ENCODE results near the gene AEN.
A peak's percentile ranks its signal among the peaks of the same experiment; 100 is the strongest.

The AEN gene

DNA sequence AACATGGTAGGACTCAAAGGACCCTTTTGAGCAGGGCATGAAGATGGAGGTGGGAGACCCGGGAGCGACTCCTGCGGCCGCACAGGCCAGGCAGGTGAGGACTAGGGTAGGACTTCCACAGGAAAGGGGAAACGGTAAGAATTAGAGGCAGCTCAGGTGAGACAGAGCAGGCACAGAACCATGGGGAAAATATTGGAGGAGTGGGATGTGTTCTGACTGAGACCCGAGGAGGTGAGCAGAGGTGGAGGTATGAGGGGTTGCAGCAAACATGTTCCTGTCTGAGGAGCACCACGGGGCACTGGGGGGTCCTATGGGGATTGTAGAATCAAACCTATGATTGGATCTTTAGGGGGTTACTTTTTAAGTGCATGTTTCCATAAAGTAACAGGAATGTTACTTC lies 16.3 kb downstream of the AEN start:
- Histone ChIP-seq H3K4me2 (ENCODE audit: low read depth, low read length, poor library complexity, severe bottlenecking) (no peak overlapping the region), H3K9ac (ENCODE audit: low read depth, low read length, poor library complexity, severe bottlenecking) (no peak overlapping the region), H3K79me2 (ENCODE audit: insufficient read depth, low read length) (no peaks in the 10 kb centered on the region), H3K4me1 (ENCODE audit: insufficient read depth, low read length, poor library complexity, severe bottlenecking) (peaks cover 36% of the 10 kb centered on the region), H3K4me3 (ENCODE audit: low read length, poor library complexity, severe bottlenecking) (no peak overlapping the region), H4K20me1 (ENCODE audit: insufficient read depth, low read length, poor library complexity, severe bottlenecking) (no peaks in the 10 kb centered on the region), H3F3A (ENCODE audit: low read depth) (no peaks in the 10 kb centered on the region), H3K27me3 (ENCODE audit: insufficient read depth, low read length, poor library complexity, severe bottlenecking) (no peaks in the 10 kb centered on the region), H3K9me2 (replicated peaks; ENCODE audit: low read depth, low read length) (no peaks in the 10 kb centered on the region), H3K9me3 (ENCODE audit: insufficient read depth, low read depth, low read length) (no peaks in the 10 kb centered on the region), H3K36me3 (ENCODE audit: insufficient read depth, low read length) (no peaks in the 10 kb centered on the region), H2AFZ (ENCODE audit: low read length) (no peak overlapping the region)
- TF ChIP-seq, protein P1, sequence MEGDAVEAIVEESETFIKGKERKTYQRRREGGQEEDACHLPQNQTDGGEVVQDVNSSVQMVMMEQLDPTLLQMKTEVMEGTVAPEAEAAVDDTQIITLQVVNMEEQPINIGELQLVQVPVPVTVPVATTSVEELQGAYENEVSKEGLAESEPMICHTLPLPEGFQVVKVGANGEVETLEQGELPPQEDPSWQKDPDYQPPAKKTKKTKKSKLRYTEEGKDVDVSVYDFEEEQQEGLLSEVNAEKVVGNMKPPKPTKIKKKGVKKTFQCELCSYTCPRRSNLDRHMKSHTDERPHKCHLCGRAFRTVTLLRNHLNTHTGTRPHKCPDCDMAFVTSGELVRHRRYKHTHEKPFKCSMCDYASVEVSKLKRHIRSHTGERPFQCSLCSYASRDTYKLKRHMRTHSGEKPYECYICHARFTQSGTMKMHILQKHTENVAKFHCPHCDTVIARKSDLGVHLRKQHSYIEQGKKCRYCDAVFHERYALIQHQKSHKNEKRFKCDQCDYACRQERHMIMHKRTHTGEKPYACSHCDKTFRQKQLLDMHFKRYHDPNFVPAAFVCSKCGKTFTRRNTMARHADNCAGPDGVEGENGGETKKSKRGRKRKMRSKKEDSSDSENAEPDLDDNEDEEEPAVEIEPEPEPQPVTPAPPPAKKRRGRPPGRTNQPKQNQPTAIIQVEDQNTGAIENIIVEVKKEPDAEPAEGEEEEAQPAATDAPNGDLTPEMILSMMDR (conservative IDR thresholded peaks at IDR 0.05; ENCODE audit: low read length) = no peak
- TF ChIP-seq EZH2phosphoT487 (IDR thresholded peaks at IDR 0.05; ENCODE audit: borderline replicate concordance) = no peak

DNA sequence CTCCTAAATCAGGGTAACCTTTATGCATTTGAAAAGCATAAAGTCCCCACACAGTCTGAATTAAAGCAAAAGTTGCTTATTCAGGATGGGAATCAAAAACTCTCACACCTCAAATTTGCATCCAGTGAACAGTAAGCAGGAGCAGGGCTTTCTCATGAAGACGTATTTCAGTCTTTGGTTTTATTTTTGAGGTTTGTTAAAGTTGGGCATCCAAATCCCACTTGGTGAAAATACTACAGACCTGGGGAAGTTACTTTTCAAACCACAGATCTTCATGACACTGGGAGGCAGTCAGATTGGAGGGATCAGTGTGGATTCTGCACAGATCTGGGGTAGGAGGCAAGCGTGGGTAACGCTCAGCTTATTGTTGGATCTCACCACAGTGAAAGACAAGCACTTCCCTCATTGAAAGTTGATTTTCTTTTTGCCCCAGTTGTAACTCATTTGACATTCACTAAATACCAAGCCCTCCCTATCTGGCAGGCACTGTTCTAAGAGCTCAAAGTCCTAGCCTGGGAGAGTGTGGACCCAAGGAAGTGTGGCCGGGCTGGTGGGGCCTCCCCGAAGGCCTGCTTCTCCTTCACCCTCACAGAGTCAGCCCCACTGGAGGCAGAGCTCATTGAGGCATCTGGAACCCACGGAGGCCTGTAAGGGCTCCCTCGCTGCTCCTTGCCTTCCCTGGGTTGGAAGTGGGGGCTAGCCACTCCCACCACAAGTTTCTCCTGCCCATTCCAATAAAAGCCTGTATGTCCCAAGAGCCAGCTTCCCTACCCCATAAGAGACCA lies 16.9 kb downstream of the AEN start:
- H3K79me2 ChIP-seq (ENCODE audit: insufficient read depth, low read length) = no peaks in the 10 kb centered on the region
- H3K9me3 ChIP-seq (ENCODE audit: insufficient read depth, low read depth, low read length) = no peaks in the 10 kb centered on the region
- no peak for TF ChIP-seq EZH2phosphoT487 (IDR thresholded peaks at IDR 0.05; ENCODE audit: borderline replicate concordance)
- TF ChIP-seq, protein P1 (conservative IDR thresholded peaks at IDR 0.05; ENCODE audit: low read length) = no peak
- H3K4me3 ChIP-seq (ENCODE audit: low read length, poor library complexity, severe bottlenecking) = peak overlapping the region; percentile 66
- H3K4me2 ChIP-seq (ENCODE audit: low read depth, low read length, poor library complexity, severe bottlenecking) = peak overlapping the region; percentile 68
- H3K9ac ChIP-seq (ENCODE audit: low read depth, low read length, poor library complexity, severe bottlenecking) = peak overlapping the region; percentile 64
- peak overlapping the region; percentile 7; the same call in 1 of the 2 replicates for H2AFZ ChIP-seq (ENCODE audit: low read length)
- no peaks in the 10 kb centered on the region for H3K27me3 ChIP-seq (ENCODE audit: insufficient read depth, low read length, poor library complexity, severe bottlenecking)
- H3F3A ChIP-seq (ENCODE audit: low read depth) = no peaks in the 10 kb centered on the region
- H3K9me2 ChIP-seq (replicated peaks; ENCODE audit: low read depth, low read length) = no peaks in the 10 kb centered on the region
- no peaks in the 10 kb centered on the region for H4K20me1 ChIP-seq (ENCODE audit: insufficient read depth, low read length, poor library complexity, severe bottlenecking)
- peaks cover 36% of the 10 kb centered on the region for H3K4me1 ChIP-seq (ENCODE audit: insufficient read depth, low read length, poor library complexity, severe bottlenecking)
- no peaks in the 10 kb centered on the region for H3K36me3 ChIP-seq (ENCODE audit: insufficient read depth, low read length)

DNA sequence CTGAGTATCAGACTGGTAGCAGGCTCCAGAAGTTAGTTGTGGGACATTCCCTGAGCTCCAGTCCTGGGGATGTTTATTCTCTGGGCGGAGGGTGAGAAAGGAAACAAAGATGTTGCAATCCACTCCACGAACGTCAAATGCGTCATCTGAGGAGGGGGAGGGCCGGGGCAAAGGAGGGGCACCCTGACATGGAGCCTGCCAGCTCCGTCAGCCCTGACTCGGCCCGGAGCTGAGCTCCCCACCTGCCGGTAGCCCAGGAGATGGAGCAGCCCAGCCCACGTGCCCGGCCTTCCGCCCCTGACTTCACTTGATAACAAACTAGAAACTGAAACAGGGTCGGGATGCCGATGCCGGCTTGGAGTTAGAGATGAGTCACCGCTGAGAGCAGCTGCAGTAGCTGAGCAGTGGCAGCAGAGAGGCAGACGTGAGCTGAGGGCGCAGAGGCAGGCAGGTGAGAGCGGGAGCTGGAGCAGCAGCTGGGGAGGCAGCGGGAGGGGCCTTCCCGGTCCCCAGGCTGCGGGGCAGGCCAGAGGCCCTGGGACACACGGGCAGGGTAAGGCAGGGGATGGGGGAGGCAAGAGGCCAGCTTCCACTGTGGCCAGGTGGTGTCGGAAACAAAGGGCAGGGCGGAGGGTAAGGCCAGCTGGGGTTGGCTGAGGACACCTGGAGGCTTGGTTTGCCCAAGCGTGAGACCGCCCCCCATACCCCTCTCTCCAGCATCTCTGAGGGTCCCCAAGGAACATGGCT lies 17.7 kb downstream of the AEN start, which contains the start of gene ISG20:
TSS of gene ISG20 (plus strand) at position 391 of the 747 bp plus-strand sequence. CDS start at position 742, 351 bp downstream.
- Histone ChIP-seq H3K4me2 (ENCODE audit: low read depth, low read length, poor library complexity, severe bottlenecking) (peak within 1 kb of the TSS; percentile 68), H4K20me1 (ENCODE audit: insufficient read depth, low read length, poor library complexity, severe bottlenecking) (no peaks in the 10 kb centered on the region), H3K79me2 (ENCODE audit: insufficient read depth, low read length) (no peaks in the 10 kb centered on the region), H3K4me1 (ENCODE audit: insufficient read depth, low read length, poor library complexity, severe bottlenecking) (peaks cover 36% of the 10 kb centered on the region), H3F3A (ENCODE audit: low read depth) (no peaks in the 10 kb centered on the region), H3K9me2 (replicated peaks; ENCODE audit: low read depth, low read length) (no peaks in the 10 kb centered on the region), H2AFZ (ENCODE audit: low read length) (peak within 1 kb of the TSS; percentile 7; the same call in 1 of the 2 replicates), H3K27me3 (ENCODE audit: insufficient read depth, low read length, poor library complexity, severe bottlenecking) (no peaks in the 10 kb centered on the region), H3K36me3 (ENCODE audit: insufficient read depth, low read length) (no peaks in the 10 kb centered on the region), H3K9me3 (ENCODE audit: insufficient read depth, low read depth, low read length) (no peaks in the 10 kb centered on the region), H3K9ac (ENCODE audit: low read depth, low read length, poor library complexity, severe bottlenecking) (peak within 1 kb of the TSS; percentile 64), H3K4me3 (ENCODE audit: low read length, poor library complexity, severe bottlenecking) (peak within 1 kb of the TSS; percentile 66)
- TF ChIP-seq, protein P1 (conservative IDR thresholded peaks at IDR 0.05; ENCODE audit: low read length) = peak; percentile 28; the same call in 1 of the 2 replicates
- TF ChIP-seq EZH2phosphoT487 (IDR thresholded peaks at IDR 0.05; ENCODE audit: borderline replicate concordance) = no peak
